Cardiac fibroblast (primary cell): ENCODE data around the gene PROZ.

Source experiments
- DNase-seq, 2 donors: peaks; one replicate each; pipeline versions ENCODE4 v3.0.0 to v3.0.0-alpha.2; 2010; ENCODE audit warnings: low read depth in 2 of 2
- H3K4me3 ChIP-seq, 2 donors: replicated peaks in 1 of 2; 1 replicate in 1 of 2; 2 replicates in 1 of 2; pipeline ENCODE4 v1.5.1; 2011; ENCODE audit warnings: low read depth in 2 of 2, low read length in 2 of 2, mild to moderate bottlenecking in 2 of 2, moderate library complexity in 1 of 2
- CTCF ChIP-seq: IDR thresholded peaks from one replicate; pipeline ENCODE4 v1.5.1; 2011; ENCODE audit warnings: low read depth, mild to moderate bottlenecking, low read length, inconsistent platforms

The PROZ gene

GRCh38 chr13:113167155-113167554 is 8.7 kb downstream of the PROZ start:
- TF ChIP-seq CTCF, result no peak
- H3K4me3 ChIP-seq, result no peak overlapping the region
- no peak for DNase-seq

GRCh38 chr13:113167575-113167974 is 9.1 kb downstream of the PROZ start:
- TF ChIP-seq CTCF, result no peak
- DNase-seq, result no peak
- H3K4me3 ChIP-seq, result no peak overlapping the region

- no peak overlapping the region for H3K4me3 ChIP-seq
- DNase-seq, result no peak
- no peak for TF ChIP-seq CTCF
These were observed 9.8 kb downstream of the PROZ start for GRCh38 chr13:113168211-113168610.

GRCh38 chr13:113169277-113170272 is 11.1 kb downstream of the PROZ start:
- TF ChIP-seq CTCF, result no peak
- no peak overlapping the region for H3K4me3 ChIP-seq
- no peak for DNase-seq

- no peak for DNase-seq
- no peak for TF ChIP-seq CTCF
- no peak overlapping the region for H3K4me3 ChIP-seq
These were observed 12.1 kb downstream of the PROZ start for GRCh38 chr13:113170511-113170910.

GRCh38 chr13:113171250-113172125 is 13.0 kb downstream of the PROZ start:
- TF ChIP-seq CTCF, result no peak
- DNase-seq, result no peak
- no peak overlapping the region for H3K4me3 ChIP-seq
